DMS 273 (cell line): ENCODE data around the gene RNF220.

ENCODE experiments used
- DNase-seq: peaks from one replicate; lab custom pipeline; 2025; ENCODE audit not compliant: unreplicated experiment; lab: John Stamatoyannopoulos, UW

Gene RNF220

GRCh38 chr1:44425341-44426082, 20.5 kb downstream of the RNF220 start:
- DNase-seq: no peak

DNA sequence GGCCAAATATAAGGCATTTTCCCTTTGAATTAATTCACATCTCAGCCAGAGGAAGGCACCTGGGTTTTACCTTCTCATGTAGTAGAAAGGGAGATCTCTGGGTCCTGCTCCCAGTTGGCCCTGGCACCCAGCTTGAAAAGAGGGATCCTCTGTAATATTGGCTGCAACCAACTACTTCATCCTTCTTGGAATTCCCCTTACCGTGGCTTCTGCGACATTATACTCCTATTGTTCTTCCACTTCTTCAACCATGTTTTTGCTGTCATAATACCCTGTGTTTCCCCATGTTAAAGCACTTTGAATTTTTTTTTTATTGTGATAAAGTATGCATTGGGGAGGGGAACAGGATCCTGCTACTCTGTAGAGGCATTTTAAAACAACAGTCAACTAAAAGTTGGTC, 26.8 kb downstream of the RNF220 start:
- no peak for DNase-seq

DNA sequence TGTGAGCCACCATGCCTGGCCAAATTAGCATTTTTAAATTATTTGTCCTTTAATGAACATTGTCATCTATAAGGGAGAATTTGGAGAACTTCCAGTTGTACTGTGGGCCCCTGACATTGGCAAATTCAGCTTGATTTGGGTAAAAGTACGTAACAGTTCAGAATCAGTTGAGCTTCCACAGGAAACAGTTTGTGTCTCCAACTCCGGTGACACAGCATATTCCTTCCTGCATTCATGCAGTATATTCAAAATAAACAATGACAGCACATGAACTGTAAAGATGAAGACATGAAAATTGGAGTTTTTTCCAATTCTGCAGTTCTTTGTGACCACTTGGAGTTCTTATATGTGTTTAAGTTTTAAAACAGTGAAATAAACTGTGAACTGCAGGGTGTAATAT, 28.2 kb downstream of the RNF220 start:
- no peak for DNase-seq

- DNase-seq: no peak
These were observed 31.5 kb downstream of the RNF220 start for GRCh38 chr1:44436401-44437106.

DNA sequence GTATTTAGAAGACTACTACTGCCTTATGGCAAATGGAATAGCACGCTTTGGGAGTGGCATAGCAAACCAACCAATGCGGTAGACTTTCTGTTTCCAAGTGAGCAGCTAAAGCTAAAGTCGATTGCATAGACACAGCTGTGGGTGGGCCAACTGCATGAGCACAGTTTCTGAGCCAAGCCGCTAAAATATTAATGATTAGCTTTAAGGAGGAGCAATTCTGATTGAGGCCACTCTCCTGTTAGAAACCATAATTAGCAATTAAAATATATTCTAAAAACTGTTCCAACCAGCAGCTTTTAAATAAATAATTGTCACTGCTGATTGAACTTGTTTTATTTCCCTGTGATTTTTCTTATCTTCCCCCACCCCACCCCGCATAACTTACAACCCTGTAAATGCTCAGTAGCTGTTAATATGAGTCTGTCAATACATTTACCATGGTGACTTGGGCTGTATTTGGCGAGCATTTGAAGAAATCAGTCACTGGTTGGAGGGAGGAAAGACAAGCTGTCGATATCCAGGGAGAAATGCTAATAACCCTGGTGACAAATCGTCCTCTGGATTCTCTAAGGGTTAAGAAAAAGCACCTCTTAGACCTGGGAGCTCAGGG, 32.2 kb downstream of the RNF220 start:
- no peak for DNase-seq

DNA sequence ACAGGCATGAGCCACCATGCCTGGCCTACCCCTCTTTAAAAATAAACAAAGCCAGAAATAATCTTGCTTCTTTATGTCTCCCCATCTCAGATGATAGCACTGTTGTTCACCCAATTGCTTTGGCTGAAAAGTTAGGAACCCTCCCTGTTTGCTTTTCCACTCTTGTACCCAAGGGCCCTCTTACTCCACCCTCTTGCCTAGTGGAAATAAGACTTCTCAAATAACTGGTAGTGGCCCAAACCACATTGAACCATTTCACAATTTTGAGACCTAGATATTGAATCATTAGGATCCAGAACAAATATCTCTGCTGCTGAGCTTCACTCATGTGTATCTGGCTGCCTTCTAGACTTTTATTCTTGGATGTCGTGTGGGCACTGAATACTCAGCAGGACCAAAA, 37.7 kb downstream of the RNF220 start:
- no peak for DNase-seq

DNA sequence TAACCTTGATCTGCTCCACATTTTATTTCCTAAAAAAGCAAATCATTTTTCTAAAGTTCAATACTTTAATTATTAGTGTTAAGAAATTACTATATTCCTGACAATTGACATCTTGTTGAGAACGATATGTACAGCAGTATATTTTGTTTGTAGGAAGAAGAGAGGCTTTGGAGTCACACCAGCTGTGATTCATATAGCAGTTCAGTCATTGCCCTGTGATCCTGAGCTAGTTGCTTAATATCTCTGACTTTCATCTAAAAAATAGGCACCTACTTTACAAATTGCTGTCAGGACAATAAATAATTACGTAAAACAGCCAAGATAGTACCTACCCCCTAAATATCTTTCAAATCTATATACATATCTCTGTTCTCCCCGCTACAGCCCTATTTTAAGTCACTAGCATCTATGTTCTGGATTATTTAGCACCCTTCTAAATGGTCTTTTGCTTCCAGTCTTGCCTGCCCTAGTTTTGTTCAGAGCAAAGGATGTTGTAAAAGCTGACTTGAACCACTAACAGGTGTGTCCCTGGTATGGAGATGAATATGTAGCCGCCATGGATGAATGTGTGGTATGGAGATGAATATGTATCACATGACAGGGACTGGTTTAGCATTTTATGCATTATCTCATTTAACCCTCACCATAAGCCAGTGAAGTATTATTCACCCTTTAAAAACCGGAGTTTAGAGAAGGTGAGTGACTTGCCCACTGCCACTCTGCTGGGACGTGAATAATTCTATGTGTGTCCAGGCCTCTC, 42.2 kb downstream of the RNF220 start:
- DNase-seq: no peak

DNA sequence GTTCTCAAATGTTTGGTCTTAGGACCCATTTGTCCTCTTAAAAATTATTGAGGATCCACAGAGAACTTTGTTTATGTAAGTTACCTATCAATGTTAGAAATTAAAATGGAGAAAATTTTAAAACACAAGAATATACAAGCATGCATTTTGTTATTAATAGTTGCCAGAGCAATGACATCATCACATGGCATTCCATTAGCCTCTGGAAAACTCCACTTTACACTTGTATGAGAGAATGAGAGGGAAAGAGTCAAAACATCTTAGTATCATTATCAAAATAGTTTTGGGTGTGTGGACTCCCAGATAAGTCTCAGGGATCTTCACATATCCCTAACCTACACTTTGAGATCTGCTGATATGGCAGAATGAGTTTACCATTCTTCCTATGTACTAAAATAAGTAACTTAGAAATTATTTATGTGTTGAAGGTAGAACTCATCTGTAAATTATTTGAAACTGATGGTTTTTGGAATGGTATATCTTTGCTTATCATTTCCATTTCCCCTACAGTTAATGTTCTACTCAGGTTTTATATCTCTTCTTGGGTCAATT, 48.8 kb downstream of the RNF220 start:
- no peak for DNase-seq

DNA sequence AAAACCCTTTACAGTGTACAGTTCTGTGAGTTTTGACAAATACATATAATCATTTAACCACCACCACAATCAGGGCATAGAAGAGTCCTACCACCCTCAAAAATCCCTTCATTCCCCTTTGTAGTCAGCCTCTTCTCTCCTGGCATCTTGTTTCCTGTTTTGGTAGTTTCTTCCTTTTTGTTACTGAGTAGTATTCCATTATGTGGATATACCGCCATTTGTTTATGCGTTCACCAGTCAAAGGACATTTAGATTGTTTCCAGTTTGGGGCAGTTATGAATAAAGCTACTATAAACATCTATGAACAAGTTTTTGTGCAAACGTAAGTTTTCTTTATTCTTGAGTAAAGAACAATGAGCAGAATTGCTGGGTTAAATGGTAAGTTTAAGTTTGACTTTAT, 49.6 kb downstream of the RNF220 start:
- DNase-seq: no peak

- no peak for DNase-seq
These were observed 55.2 kb downstream of the RNF220 start for GRCh38 chr1:44460107-44460882.

DNA sequence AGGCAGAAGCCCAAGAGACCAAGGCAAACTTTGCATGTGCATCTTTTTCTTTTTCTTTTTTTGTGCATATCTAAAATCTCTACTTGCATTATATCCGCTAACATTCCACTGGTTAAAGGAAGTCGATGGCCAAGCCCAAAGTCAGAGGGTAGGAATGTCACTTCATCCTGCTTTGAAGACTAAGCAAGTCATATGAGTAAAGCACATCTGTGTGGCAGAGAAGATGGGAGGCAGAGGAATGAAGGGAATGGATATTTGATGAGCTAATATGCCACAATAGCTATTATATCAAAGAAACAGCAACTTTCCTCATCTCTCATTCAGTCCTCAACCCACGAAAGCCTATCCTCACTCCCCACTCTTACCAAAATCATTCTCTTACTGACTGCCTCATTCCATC, 59.3 kb downstream of the RNF220 start:
- DNase-seq: no peak

GRCh38 chr1:44467566-44467965, 62.5 kb downstream of the RNF220 start:
- no peak for DNase-seq

GRCh38 chr1:44471911-44472453, 66.9 kb downstream of the RNF220 start:
- DNase-seq: no peak

DNA sequence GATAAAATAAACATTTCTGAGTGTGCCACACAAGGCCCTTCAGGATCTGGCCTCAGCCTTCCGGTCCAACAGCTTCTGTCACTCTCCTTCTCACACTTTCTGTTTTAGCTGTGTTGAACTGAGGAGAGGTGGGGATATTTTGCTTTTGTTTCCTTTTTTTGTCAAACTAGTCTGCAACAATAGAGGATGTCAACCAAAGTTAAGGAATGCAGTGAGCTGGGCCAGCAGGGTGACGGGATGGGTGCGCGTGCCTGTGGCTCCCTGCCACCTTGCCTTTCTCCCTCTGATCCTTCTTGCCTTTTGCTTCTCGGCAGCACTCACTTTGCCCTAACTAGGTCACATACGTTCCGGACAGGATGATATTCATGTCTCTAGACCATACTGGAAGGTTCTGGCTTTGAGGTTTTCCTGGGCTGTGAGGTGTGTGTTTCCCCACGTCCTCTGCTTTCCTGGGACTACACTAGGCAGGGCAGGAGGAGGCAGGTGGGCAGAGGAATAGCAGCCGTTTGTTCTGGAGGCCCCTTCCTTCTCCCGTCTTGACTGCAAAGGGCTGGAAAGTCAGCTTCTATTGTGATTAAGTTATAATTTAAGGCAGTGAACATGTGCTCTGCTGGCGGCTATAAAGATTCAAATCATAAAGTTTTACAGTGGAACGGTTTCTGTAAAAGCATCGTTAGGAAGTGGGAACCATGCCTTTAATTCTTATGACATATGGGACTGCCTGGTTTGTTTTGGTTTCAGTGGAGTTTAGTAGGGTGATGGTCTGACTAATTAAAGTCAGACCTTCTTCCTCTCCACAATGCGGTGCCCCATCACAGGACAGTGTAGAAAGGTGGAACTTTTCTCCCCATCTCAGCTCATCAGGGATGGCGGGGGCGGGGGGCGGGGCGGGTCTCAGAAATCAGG, 67.8 kb downstream of the RNF220 start:
- DNase-seq: no peak

GRCh38 chr1:44476891-44477290, 71.8 kb downstream of the RNF220 start:
- no peak for DNase-seq

DNA sequence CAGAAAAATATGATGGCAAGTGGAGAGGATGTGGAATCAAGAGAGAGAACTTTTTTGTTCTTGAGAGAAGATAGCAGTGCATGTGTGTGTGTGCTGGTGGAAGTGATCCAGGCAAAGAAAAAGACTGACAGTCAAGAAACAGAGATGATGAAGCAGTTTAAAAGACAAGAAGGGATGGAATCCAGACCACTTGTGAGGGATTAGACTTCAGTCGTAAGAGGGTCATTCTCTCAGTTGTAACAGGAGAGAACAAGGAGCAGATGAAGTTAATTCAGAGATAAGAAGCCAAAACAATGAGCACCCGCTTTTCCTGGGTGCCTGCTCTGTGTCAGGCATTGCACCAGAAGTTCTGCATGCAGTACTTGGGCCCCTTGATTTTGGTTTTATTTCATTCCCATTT, 76.6 kb downstream of the RNF220 start:
- no peak for DNase-seq

GRCh38 chr1:44483089-44483874, 78.2 kb downstream of the RNF220 start:
- no peak for DNase-seq

GRCh38 chr1:44484155-44484688, 79.2 kb downstream of the RNF220 start:
- DNase-seq: no peak
